HG03457 (cell line): Measurements from ENCODE around the gene GNAO1.

ENCODE experiments used
- ATAC-seq: cut with Tn5 transposase; IDR thresholded peaks from one replicate; pipeline ENCODE4 v1.9.1; 2021; ENCODE audit warnings: moderate number of reproducible peaks; ENCODE audit not compliant: unreplicated experiment

The GNAO1 gene

DNA sequence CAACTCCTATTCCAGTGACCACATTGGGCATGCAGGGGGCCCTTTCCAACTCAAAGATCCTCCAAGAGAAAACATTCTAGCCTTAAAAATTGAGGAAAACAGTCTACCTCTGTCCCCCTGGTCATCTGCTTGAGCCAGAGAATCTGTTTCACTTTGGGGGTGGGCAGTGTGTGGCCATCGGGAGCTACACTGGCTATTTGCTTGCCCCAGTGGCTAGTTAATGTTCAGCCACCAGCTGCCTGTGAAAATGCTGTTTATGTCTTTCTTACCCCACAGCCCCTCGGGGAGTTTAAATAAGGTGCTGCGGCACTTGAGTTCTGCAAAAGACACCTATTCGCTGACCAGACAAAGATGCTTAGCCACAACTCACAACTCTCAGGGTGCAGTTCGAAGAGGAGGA is 43.4 kb downstream of the GNAO1 start:
- ATAC-seq = no peak

DNA sequence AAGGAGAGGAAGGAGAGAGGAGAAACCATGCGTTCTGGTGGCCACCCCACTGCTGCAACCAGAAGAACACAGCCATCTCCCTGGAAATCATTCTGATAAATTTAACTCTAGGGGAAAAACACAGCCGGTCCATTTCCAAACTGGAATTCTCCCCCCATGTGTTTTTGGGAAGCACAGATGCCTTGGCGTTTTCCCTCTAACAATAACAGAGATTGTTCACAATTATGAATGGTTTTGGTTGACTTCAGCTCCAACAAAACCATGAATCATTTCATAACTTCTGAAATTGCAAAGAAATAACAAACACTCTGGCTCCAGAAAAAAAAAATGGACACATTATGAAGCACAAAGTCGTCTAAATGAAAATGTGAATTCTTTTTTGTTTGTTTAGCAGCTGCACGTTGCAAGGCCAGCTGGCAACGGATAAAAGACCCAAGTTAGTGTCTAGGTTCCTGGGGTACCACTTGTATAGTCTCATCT is 46.2 kb downstream of the GNAO1 start:
- ATAC-seq = no peak

DNA sequence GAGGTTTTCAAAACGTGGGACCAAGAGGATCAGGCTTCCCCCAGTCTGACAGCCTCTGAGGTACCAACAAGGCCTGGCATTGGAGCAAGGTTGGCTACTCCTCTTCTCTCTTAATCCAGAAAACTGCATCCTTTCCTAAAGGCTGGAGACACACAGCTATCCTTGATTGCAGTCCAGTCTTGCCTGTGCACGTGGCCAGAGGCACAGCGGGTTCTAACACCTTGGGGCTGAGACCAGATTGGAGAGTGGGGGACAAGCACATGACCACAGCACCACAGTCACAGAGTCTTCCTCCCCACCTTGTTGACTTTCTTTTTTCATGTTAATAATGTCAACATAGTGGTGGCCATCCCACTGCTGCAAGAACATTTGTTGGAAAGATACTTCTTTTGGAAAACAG is 46.9 kb downstream of the GNAO1 start:
- ATAC-seq = no peak

GRCh38 chr16:56241596-56241995 is 50.3 kb downstream of the GNAO1 start:
- no peak for ATAC-seq

DNA sequence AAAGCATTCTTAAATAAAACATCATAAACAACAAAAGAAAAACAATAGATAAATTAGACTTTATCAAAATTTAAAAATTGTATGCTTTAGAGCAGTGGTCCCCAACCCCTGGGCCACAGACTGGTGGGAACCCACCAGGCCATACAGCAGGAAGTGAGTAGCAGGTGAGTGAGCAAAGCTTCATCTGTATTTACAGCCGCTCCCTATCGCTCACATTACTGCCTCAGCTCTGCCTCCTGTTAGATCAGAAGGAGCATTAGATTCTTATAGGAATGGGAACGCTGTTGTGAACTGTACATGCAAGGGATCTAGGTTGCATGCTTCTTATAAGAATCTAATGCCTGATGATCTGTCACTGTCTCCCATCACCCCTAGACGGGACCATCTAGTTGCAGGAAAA is 51.5 kb downstream of the GNAO1 start:
- no peak for ATAC-seq

DNA sequence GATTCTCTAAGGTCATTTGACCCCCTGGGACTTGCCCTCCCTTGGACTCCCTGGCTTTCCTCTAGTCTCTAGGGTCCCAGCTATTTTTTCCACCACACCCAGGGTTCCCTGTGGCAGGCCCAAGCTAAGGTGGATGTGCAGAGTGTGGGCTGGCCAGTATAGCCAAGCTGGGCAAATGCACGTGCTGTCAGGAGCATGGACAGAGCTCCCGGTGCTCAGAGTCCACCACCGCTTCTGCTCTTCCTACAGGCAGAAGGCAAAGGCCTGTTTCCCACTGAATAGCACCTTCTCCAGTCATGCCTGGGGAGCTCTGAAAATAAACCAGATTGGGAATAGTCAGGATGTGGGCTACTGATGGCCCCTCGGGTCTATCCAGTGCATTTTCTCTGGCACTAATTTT is 53.3 kb downstream of the GNAO1 start:
- no peak for ATAC-seq

GRCh38 chr16:56245197-56245596 is 53.9 kb downstream of the GNAO1 start:
- no peak for ATAC-seq

DNA sequence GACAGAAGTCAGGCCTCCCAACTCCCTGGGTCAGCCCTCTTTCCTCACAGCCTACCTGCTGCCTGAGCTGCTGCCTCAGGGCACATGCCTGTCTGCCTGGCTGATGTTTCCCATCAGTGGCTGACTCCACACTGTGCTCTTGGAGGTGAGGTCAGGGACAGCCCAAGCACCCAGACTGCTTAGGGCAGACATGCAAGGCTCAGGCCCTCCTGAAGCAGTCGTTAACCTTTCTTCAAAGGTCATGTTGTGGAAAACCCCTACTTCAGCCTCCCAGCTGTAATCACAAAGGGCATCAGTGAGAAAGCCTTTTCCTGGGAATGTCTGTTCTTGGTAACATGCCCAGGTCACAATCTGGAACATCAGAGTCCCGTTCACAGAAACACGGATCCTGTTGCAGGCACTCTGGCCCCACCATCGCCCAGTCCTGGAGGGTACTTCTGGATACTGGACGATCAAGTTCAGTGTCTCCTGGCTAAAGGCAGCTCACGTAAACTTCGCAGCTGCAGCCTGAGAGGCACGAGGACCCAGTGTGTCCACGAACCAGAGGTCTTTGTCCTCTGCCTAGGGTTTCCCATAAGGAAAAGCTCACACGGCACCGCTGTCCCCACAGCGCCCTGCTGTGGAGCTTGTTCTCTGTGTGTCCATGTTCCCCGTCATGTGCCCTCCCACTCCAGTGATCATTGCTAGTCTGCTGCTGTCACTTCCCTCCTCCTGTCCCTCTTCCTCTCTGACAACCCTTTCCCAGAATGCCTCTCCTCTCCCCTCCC is 54.9 kb downstream of the GNAO1 start:
- ATAC-seq = no peak

GRCh38 chr16:56247018-56247417 is 55.7 kb downstream of the GNAO1 start:
- ATAC-seq = no peak

DNA sequence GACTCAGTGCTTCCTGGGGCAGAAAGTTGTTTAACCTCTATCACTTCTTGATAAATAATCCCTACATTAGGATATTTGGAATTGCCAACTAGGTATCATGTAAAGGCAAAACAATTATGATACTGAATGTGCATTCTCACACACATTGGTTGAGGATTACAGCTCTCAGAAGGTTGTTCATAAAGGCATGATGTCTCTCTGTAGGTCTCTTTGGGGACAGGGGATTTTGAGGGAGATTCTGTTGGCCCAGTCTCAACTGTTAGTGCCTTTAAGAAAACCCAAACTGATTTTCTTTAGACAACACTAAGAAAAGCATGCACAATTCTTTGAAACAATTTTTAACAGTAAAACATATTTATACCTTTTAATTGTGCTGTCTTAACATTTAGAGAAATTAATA is 56.5 kb downstream of the GNAO1 start:
- ATAC-seq = no peak

DNA sequence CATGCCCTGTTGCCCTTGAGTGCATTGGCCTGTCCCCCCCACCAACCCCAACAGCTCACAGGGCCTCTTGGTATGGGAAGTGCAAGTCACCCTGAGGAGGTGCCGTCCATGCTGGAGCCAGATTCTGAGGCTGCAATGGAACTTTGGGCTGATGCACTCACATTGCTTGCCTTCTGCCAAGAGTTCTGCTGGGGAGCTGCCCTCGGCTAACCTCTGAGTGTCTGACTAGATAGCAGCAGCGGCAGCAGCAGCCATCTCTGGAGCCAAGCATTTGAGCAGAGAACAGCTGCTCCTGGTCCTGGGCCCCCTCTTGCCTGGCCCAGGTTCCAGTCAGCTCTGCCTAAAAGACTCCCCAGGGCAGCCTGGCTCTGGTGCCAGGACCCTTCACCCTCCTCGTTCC is 61.5 kb downstream of the GNAO1 start:
- ATAC-seq = no peak

- no peak for ATAC-seq
Measured at GRCh38 chr16:56255904-56256303, 64.6 kb downstream of the GNAO1 start.

DNA sequence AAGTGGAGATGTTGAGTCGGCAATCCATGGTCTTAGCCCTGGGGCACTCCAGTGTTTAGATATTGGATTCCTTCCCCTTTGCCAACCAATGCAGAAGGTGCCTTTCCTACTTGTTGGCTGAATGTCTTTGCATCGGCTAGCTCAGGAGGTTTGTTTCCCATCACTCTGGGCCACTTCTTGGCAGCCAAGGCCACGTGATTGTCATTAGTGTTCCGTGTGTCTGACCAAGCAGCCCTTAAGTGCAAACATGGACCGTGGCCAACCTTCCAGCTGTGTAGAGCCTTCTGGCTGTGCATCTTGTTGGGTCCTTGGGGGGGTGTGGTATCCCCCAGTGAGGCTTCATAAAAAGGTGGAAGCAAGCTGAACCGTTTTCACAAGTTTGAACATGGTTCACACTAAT is 66.0 kb downstream of the GNAO1 start:
- ATAC-seq = no peak

DNA sequence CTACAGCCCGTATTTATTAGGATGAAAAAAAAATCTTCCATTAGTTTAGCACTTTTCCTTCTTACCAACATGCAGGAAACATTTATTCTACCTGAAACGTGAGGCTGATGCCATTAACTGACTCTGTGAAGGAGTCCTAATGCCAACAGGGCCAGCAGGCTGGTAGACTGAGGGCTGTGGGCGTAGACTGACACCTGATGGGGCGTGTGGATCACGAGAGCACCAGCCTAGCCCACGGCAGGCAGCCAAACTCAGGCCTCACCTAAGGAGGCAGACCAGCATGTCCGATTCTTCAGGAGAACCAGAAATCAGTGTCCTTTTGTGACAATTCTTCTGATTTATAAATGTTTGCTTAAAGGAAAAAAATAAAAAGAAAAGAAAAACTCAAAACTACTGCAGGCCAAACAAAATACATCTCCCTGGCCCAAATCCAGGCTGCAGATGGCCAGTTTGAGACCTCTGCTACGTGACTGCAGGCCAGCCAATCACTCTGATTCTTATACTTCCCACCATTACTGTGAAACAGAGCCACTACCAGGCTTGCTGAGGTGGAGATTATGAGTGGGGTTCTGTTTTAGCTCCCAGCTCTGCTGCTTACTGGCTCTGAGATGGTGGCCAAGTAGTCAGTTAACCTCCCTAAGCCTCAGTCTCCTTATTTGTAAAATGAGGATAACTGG is 66.5 kb downstream of the GNAO1 start:
- ATAC-seq = no peak

DNA sequence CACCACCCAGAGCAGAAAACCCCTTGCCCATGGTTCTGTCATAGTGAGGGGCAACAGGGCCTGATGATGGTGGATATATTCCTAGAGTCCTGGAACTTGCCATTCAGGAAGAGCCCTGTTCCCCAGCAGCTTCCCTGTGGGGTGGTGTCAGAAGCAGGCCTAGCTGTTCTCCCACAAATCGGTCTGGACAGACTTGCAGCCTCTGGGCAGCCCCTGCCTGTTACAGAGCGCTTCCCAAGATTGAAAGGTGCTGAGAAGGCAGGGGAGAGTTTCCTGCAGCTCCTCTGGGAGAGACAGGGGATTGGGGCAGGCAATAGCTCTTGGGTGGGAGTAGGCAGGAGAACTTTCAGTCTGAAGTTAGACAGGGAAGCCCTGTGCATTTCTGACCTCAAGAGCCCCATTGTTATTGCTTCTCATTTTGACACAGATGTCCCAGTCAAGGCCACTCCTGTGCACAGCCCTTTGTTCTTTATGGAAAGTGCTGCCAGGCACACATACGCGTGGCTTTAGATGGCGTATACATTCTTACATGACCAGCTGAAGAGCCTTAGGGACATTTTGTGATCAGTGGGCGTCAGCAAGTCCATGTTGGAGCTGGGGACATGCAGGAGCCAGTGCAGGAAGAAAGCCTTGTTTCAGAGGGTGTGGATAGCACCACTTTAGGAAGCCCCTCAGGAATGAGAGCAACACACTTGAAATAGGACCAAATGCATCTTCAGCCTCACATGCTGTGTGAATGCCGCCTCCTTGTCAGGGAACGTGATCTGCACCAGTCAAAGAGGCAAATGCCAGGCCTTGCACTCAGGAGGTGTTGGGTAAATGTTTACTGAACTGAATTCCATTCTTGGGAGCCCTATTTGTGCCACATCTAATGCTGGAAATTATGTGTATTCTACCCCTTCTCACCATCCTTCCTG is 67.5 kb downstream of the GNAO1 start:
- no peak for ATAC-seq

DNA sequence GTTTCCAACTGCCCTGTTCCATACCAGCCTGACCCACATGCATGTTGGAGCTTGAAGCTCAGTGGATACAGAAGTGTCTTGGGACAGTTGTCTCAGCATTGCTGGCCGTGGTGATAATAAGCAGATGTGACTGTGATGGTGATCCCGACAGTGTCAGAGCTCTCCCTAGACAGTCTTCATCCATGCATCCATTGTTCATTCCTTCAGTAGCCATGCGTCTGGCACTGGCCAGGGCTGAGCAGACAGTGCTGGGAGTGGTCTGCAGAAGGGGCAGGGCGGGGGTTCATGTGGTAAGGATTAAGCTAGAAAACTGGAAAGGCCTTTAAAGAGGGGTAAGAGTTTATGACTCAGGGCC is 68.1 kb downstream of the GNAO1 start:
- ATAC-seq = no peak

DNA sequence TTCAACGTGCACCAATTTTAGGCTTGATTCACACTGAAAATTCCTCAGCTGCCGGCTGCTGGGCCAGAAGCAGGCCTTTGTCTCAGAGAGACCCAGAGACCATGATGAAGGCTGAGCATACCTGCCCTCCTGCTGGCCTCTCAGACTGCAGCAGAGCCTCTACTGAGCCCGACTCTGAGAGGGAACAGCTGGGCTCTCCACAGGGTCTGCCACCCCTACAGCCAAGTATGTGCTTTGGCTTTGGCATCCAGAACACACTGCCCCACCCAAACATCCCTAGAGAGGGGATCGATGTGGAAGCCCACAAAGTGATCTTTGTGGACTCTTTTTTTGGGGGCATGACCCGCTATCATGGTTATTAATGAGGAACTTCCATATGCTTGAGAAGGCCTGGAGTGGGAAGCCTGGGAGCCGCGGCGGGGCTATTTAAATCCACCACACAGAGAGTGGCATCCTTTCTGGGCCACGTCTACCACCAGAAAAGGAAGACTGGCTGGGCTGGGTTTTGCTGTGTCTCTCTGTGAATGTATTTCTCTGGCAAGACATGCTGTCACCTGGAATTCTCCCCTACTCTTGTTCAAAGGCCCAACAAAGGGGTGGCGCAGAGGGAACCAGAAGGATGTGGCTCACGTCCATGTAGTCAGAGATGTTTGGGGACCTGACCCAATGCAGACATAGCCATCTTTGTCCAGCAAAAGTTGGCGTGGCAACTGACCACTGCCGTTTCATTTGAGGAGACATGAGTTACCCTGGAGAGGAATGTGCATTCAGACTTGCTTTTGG is 69.3 kb downstream of the GNAO1 start:
- no peak for ATAC-seq

DNA sequence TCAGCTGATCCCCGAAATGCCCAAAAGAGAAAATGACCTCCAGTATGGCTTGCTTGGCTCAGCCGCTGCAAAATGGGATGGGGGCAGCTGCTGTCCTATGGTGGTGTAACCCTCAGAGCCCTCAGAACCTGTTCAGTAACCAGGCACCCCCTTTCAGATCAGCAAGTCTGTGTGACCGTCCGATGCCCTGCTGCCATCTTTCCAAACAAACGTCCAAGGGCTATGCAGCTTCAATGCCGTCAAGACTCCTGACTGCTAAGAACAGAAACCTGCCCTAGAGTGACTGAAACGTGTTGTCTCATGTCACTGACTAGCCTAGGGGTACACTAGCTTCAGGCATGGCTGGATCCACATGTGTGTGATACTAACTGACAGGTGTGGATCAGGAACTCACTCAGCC is 70.4 kb downstream of the GNAO1 start:
- ATAC-seq = no peak

- no peak for ATAC-seq
Measured at GRCh38 chr16:56262148-56262547, 70.9 kb downstream of the GNAO1 start.

- no peak for ATAC-seq
Measured at GRCh38 chr16:56262551-56263245, 71.4 kb downstream of the GNAO1 start.
